ENCODE results near the gene PBX3.
"Not testable (repeated sequence)": the region's sequence is repeated elsewhere in the genome, so short reads cannot be mapped to it uniquely, and the experiment has no call there.

PBX3 gene

GRCh38 chr9:125816321-125816720 lies 69.1 kb downstream of the PBX3 start:
- TF ChIP-seq CTCF (IDR thresholded peaks at IDR 0.05; ENCODE audit: control insufficient read depth, extremely low read depth, insufficient read depth) = no peak
- DNase-seq (ENCODE audit: low read depth) = no peak
- H3K4me3 ChIP-seq (ENCODE audit: low read depth, low read length) = no peak overlapping the region

GRCh38 chr9:125820100-125820804 lies 73.1 kb downstream of the PBX3 start:
- no peak for TF ChIP-seq CTCF (IDR thresholded peaks at IDR 0.05; ENCODE audit: control insufficient read depth, extremely low read depth, insufficient read depth)
- no peak overlapping the region for H3K4me3 ChIP-seq (ENCODE audit: low read depth, low read length)
- DNase-seq (ENCODE audit: low read depth) = no peak

GRCh38 chr9:125821078-125821477 lies 73.9 kb downstream of the PBX3 start:
- DNase-seq (ENCODE audit: low read depth) = no peak
- no peak overlapping the region for H3K4me3 ChIP-seq (ENCODE audit: low read depth, low read length)
- no peak for TF ChIP-seq CTCF (IDR thresholded peaks at IDR 0.05; ENCODE audit: control insufficient read depth, extremely low read depth, insufficient read depth)

GRCh38 chr9:125822160-125822559 lies 75.0 kb downstream of the PBX3 start:
- DNase-seq (ENCODE audit: low read depth) = no peak
- H3K4me3 ChIP-seq (ENCODE audit: low read depth, low read length) = no peak overlapping the region
- no peak for TF ChIP-seq CTCF (IDR thresholded peaks at IDR 0.05; ENCODE audit: control insufficient read depth, extremely low read depth, insufficient read depth)

GRCh38 chr9:125822902-125823301 lies 75.7 kb downstream of the PBX3 start:
- DNase-seq (ENCODE audit: low read depth) = no peak
- TF ChIP-seq CTCF (IDR thresholded peaks at IDR 0.05; ENCODE audit: control insufficient read depth, extremely low read depth, insufficient read depth) = no peak
- H3K4me3 ChIP-seq (ENCODE audit: low read depth, low read length) = no peak overlapping the region

GRCh38 chr9:125823874-125824406 lies 76.8 kb downstream of the PBX3 start:
- not testable (repeated sequence) for DNase-seq (ENCODE audit: low read depth)

GRCh38 chr9:125825762-125826161 lies 78.6 kb downstream of the PBX3 start:
- no peak for DNase-seq (ENCODE audit: low read depth)
- no peak overlapping the region for H3K4me3 ChIP-seq (ENCODE audit: low read depth, low read length)
- no peak for TF ChIP-seq CTCF (IDR thresholded peaks at IDR 0.05; ENCODE audit: control insufficient read depth, extremely low read depth, insufficient read depth)

More at GRCh38 chr9:125823874-125824406, 76.8 kb downstream of the PBX3 start:
- not testable (repeated sequence) for H3K4me3 ChIP-seq (ENCODE audit: low read depth, low read length)
